K562 (cell line): ENCODE data around the gene RDM1. TPM values are rescaled to one million over a fixed set of nuclear protein-coding genes. Genes with fewer than 3 reads are reported as not detected.
A peak's percentile ranks its signal among the peaks of the same experiment; 100 is the strongest.

Experiments used
- ATAC-seq: fragments of 200-7000 bp; cut with Tn5 transposase; 3 replicates; pipeline ENCODE4 v1.9.1; 2020; ENCODE audit warnings: moderate library complexity
- Bru-seq: library from RNA; stranded (reverse); fragments of 400-500 nt; gene quantifications from one replicate; lab custom pipeline; 2021; lab: Mats Ljungman, UMichigan
- BruChase-seq, 2 experiments: library from RNA; stranded (reverse); fragments of 400-500 nt; gene quantifications; one replicate each; lab custom pipeline; 2021; lab: Mats Ljungman, UMichigan
- BruUV-seq: library from RNA; stranded (reverse); fragments of 400-500 nt; replicated peaks from 2 replicates; lab custom pipeline; 2021; lab: Mats Ljungman, UMichigan
- CTCF ChIA-PET: fragments of 300-600 bp; formaldehyde crosslinking; extraction: SDS; loops from one replicate; lab custom pipeline; 2021; ENCODE audit warnings: low intra/inter-chr PET ratio; lab: Yijun Ruan, JAX
- POLR2A ChIA-PET: fragments of 300-600, 350-650 bp; sonication (Branson Sonifier 250); formaldehyde crosslinking; extraction: SDS; loops from one replicate; lab custom pipeline; 2021; ENCODE audit warnings: antibody characterized with exemption, inconsistent platforms; lab: Yijun Ruan, JAX
- DNase-seq, 4 experiments: peaks; one replicate each; pipeline versions ENCODE4 v3.0.0 to v3.0.0-alpha.2; 2011 to 2018; ENCODE audit warnings: low spot score in 3 of 4, mixed read lengths in 3 of 4; ENCODE audit errors: extremely low read depth in 1 of 4
- FAIRE-seq: peaks from 2 replicates; lab custom pipeline; 2011; peaks lifted over from hg19 to GRCh38; lab: Jason Lieb, UNC
- H2AFZ ChIP-seq: 2 replicates; pipeline ENCODE4 v1.6.0; 2011; ENCODE audit warnings: low read depth, low read length, control low read depth, inconsistent platforms
- H3K27ac ChIP-seq: fragments of 200-600 bp; 3 replicates; pipeline ENCODE4 v1.8.0; 2011; ENCODE audit warnings: low read depth, mild to moderate bottlenecking, control low read depth, inconsistent platforms, low read length, moderate library complexity, mixed read lengths; ENCODE audit errors: extremely low read depth
- H3K27me3 ChIP-seq, 2 experiments: fragments of 300-600 bp in 1 of 2; 2 replicates in 1 of 2; 3 replicates in 1 of 2; pipeline versions ENCODE4 v1.6.0 to v1.8.0; 2011; ENCODE audit warnings: inconsistent platforms in 2 of 2, low read length in 2 of 2, mild to moderate bottlenecking in 1 of 2, mixed read lengths in 1 of 2, moderate library complexity in 1 of 2; ENCODE audit not compliant: control insufficient read depth in 2 of 2, insufficient read depth in 2 of 2
- H3K36me3 ChIP-seq: fragments of 300-600 bp; 3 replicates; pipeline ENCODE4 v1.8.0; 2011; ENCODE audit warnings: mild to moderate bottlenecking, low read length, inconsistent platforms; ENCODE audit not compliant: control insufficient read depth, insufficient read depth
- H3K4me1 ChIP-seq, 2 experiments: fragments of 200-600 bp in 1 of 2; replicated peaks in 1 of 2; 2 replicates in 1 of 2; 3 replicates in 1 of 2; pipeline versions ENCODE4 v1.5.1 to v1.8.0; 2011; ENCODE audit warnings: inconsistent platforms in 2 of 2, low read length in 2 of 2, mild to moderate bottlenecking in 1 of 2, mixed read lengths in 1 of 2, moderate library complexity in 1 of 2; ENCODE audit not compliant: control insufficient read depth in 2 of 2, insufficient read depth in 2 of 2
- H3K4me2 ChIP-seq: 2 replicates; pipeline ENCODE4 v1.6.1; 2011; ENCODE audit warnings: low read length, control low read depth, inconsistent platforms, mixed read lengths; ENCODE audit not compliant: insufficient read depth
- H3K4me3 ChIP-seq: fragments of 200-600 bp; sonication (generic), shearing (Covaris generic); 2 replicates; pipeline ENCODE4 v1.5.1; 2016; ENCODE audit warnings: control low read depth, inconsistent platforms
- H3K79me2 ChIP-seq: fragments of 200-600 bp; 3 replicates; pipeline ENCODE4 v1.8.0; 2011; ENCODE audit warnings: low read length, inconsistent platforms; ENCODE audit not compliant: control insufficient read depth, insufficient read depth
- H3K9ac ChIP-seq, 2 experiments: 2 replicates each; pipeline versions ENCODE4 v1.6.0 to v1.6.1; 2011; ENCODE audit warnings: low read depth in 2 of 2, low read length in 2 of 2, control low read depth in 1 of 2, inconsistent platforms in 1 of 2, mild to moderate bottlenecking in 1 of 2, mixed read lengths in 1 of 2; ENCODE audit not compliant: insufficient read depth in 1 of 2
- H3K9me1 ChIP-seq: one replicate; pipeline ENCODE4 v1.6.0; 2011; ENCODE audit warnings: inconsistent platforms, mild to moderate bottlenecking, low read length, moderate library complexity; ENCODE audit not compliant: control insufficient read depth, insufficient read depth
- H3K9me3 ChIP-seq: replicated peaks from 2 replicates; pipeline ENCODE4 v1.5.1; 2011; ENCODE audit warnings: low read depth, low read length, inconsistent platforms; ENCODE audit not compliant: control insufficient read depth, insufficient read depth
- H4K20me1 ChIP-seq: replicated peaks from 2 replicates; pipeline ENCODE4 v1.6.1; 2011; ENCODE audit warnings: low read length, inconsistent platforms, mixed read lengths; ENCODE audit not compliant: control insufficient read depth, insufficient read depth
- CC2D1A ChIP-seq: fragments of 450-650 bp; IDR thresholded peaks from 2 replicates; pipeline ENCODE4 v1.6.1; 2017; ENCODE audit warnings: mild to moderate bottlenecking
- EP300 ChIP-seq: IDR thresholded peaks from 2 replicates; pipeline ENCODE4 v1.6.1; 2012; ENCODE audit warnings: low read length, improper control_type of control experiment
- ESRRA ChIP-seq: fragments of 450-650 bp; IDR thresholded peaks from 2 replicates; pipeline ENCODE4 v1.6.1; 2014; ENCODE audit warnings: low read depth, mild to moderate bottlenecking, moderate library complexity, borderline replicate concordance
- MEF2A ChIP-seq: IDR thresholded peaks from 2 replicates; pipeline ENCODE4 v1.6.1; 2011; ENCODE audit warnings: low read depth, mild to moderate bottlenecking, low read length, moderate library complexity; ENCODE audit not compliant: control insufficient read depth
- NR2C2 ChIP-seq, 2 experiments: fragments of 200-800 bp in 1 of 2; sonication (Bioruptor generic) in 1 of 2; sonication (generic) in 1 of 2; formaldehyde crosslinking in 1 of 2; IDR thresholded peaks; 2 replicates each; pipeline versions ENCODE4 v1.6.1 to v1.8.0; 2016 to 2022; ENCODE audit warnings: mild to moderate bottlenecking in 1 of 2, missing compliant biosample characterization in 1 of 2, missing genetic modification characterization in 1 of 2, missing genetic modification reagents in 1 of 2
- NRF1 ChIP-seq, 2 experiments: fragments of 450-650 bp; IDR thresholded peaks in 1 of 2; conservative IDR thresholded peaks in 1 of 2; 2 replicates each; pipeline ENCODE4 v1.6.1; 2014; ENCODE audit warnings: mild to moderate bottlenecking in 2 of 2
- POLR2A ChIP-seq: fragments of 450-650 bp; conservative IDR thresholded peaks from 2 replicates; pipeline ENCODE4 v1.6.1; 2016
- POLR2H ChIP-seq: IDR thresholded peaks from 2 replicates; pipeline ENCODE4 v1.6.1; 2016; ENCODE audit warnings: missing genetic modification characterization, low read depth, mild to moderate bottlenecking, control low read depth, missing compliant biosample characterization, moderate library complexity
- RCOR1 ChIP-seq, 2 experiments: IDR thresholded peaks; 2 replicates each; pipeline ENCODE4 v1.6.1; 2012; ENCODE audit warnings: low read depth in 2 of 2, low read length in 2 of 2, borderline replicate concordance in 1 of 2, improper control_type of control experiment in 1 of 2
- ZNF140 ChIP-seq: fragments of 250-450 bp; sonication (Bioruptor Pico); IDR thresholded peaks from 2 replicates; pipeline ENCODE4 v1.8.0; 2021; ENCODE audit warnings: moderate library complexity, mild to moderate bottlenecking, inconsistent platforms
- ZNF165 ChIP-seq: fragments of 250-450 bp; sonication (Bioruptor Pico); IDR thresholded peaks from 2 replicates; pipeline ENCODE4 v1.4.0; 2020; ENCODE audit warnings: borderline replicate concordance
- WGBS: fragments of 100-300 bp; shearing (Covaris generic); methylation state at CpG from one replicate; pipeline ENCODE4 v1.1.6; 2016; ENCODE audit warnings: low coverage, mixed read lengths; ENCODE audit not compliant: insufficient coverage; ENCODE audit errors: missing lambda C conversion rate; 5-methylcytosine and 5-hydroxymethylcytosine counted together
- in situ Hi-C: fragments of 300-500 bp; cut with MboI; formaldehyde crosslinking; loops from 4 replicates; pipeline ENCODE4 v1.15.0; 2018; ENCODE audit warnings: inconsistent platforms, mixed read lengths
- intact Hi-C: fragments of 100-400 bp; cut with micrococcal nuclease; formaldehyde crosslinking; loops from 2 replicates; pipeline ENCODE4 v1.14.2; 2022
- long read RNA-seq, 3 experiments: library from polyadenylated mRNA in 2 of 3; library from RNA in 1 of 3; unstranded in 2 of 3; stranded (forward) in 1 of 3; transcript quantifications; one replicate each; pipeline ENCODE4 v2.0.0, GENCODE V29; 2019 to 2022
- polyA minus RNA-seq, 3 experiments: library from RNA; depleted of rRNA, polyadenylated mRNA; stranded (reverse); fragments of >200 nt; gene quantifications; 2 replicates each; pipeline ENCODE4 v1.2.3, GENCODE V29; 2011
- polyA plus RNA-seq, 8 experiments: library from polyadenylated mRNA; depleted of rRNA in 4 of 8; stranded (reverse) in 5 of 8; unstranded in 3 of 8; fragments of >200 nt; fragmentation: Nextera tagmentation in 2 of 8; fragmentation: Illumina TruSeq in 1 of 8; extraction: Ambion mirVana in 2 of 8; extraction: Trizol in 1 of 8; gene quantifications; 2 replicates each; pipeline versions ENCODE4 v1.2.1 to v1.2.3, GENCODE V29; 2011 to 2014; ENCODE audit warnings: inconsistent platforms in 1 of 8, missing spikeins in 1 of 8
- total RNA-seq, 7 experiments: library from RNA; depleted of rRNA in 6 of 7; stranded (reverse); fragments of >200 nt in 6 of 7; fragmentation: Illumina TruSeq in 2 of 7; extraction: Trizol in 2 of 7; gene quantifications; 2 replicates each; pipeline versions ENCODE4 v1.2.1 to v1.2.3, GENCODE V29; 2011 to 2021; ENCODE audit warnings: low replicate concordance in 1 of 7
- TF ChIP-seq, protein P1 (sequence below): fragments of 250-450 bp; sonication (Bioruptor Pico); IDR thresholded peaks from 2 replicates; pipeline ENCODE4 v1.9.0; 2021; ENCODE audit warnings: mild to moderate bottlenecking, inconsistent platforms

The RDM1 gene, protein sequence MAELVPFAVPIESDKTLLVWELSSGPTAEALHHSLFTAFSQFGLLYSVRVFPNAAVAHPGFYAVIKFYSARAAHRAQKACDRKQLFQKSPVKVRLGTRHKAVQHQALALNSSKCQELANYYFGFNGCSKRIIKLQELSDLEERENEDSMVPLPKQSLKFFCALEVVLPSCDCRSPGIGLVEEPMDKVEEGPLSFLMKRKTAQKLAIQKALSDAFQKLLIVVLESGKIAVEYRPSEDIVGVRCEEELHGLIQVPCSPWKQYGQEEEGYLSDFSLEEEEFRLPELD
- 9.4 and 10.6 TPM in 2 replicates for total RNA-seq (2011; cell fraction: chromatin; rRNA removed; ENCODE audit: low replicate concordance)
- 5.8 and 9.9 TPM in 2 replicates for total RNA-seq (2011; cell fraction: nucleolus; rRNA removed)
- 9.5 and 10.0 TPM in 2 replicates for total RNA-seq (2011; cell fraction: nucleoplasm; rRNA removed)
- 2.5 and 3.9 TPM in 2 replicates for total RNA-seq (2014; rRNA removed)
- total RNA-seq (2014; rRNA removed; fragmentation: Illumina TruSeq; extraction: Trizol), result 4.8 and 5.6 TPM in 2 replicates
- 2.9 and 3.0 TPM in 2 replicates for total RNA-seq (2015; rRNA removed; fragmentation: Illumina TruSeq; extraction: Trizol)
- 5.0 and 5.7 TPM in 2 replicates for total RNA-seq (2021)
- 8.3 and 9.6 TPM in 2 replicates for polyA plus RNA-seq (2011; rRNA removed)
- polyA plus RNA-seq (2011; cell fraction: cytosol; rRNA removed), result 5.7 and 6.5 TPM in 2 replicates
- polyA plus RNA-seq (2011; cell fraction: nucleus; rRNA removed), result 19.5 and 20.6 TPM in 2 replicates
- polyA plus RNA-seq (2012), result 7.0 and 12.5 TPM in 2 replicates
- polyA plus RNA-seq (2014; fragmentation: Illumina TruSeq; extraction: Trizol), result 5.4 and 7.0 TPM in 2 replicates
- 10 to 100 TPM in 1 of 2 experiments, 1 to 10 TPM in 1; 8.5 to 11.2 TPM for polyA plus RNA-seq (2014; fragmentation: Nextera tagmentation; extraction: Ambion mirVana)
- 6.1 and 6.5 TPM in 2 replicates for polyA plus RNA-seq (2014; rRNA removed)
- polyA minus RNA-seq (2011; rRNA and poly(A)+ RNA removed), result 4.0 TPM in 2 replicates
- polyA minus RNA-seq (2011; cell fraction: cytosol; rRNA and poly(A)+ RNA removed), result 2.5 and 3.3 TPM in 2 replicates
- polyA minus RNA-seq (2011; cell fraction: nucleus; rRNA and poly(A)+ RNA removed), result 3.3 and 3.9 TPM in 2 replicates
- percentile 53 among the genes with signal in this experiment for Bru-seq, nascent RNA
- BruChase-seq, experiment 1, labeled RNA remaining after a 2-hour chase, result percentile 49 among the genes with signal in this experiment
- BruChase-seq, experiment 2, labeled RNA remaining after a 6-hour chase, result percentile 47 among the genes with signal in this experiment
- long read RNA-seq, experiment 1, partial matches to known transcripts, result 2 of 4 reads
- long read RNA-seq, experiment 1, other reads (novel, unspliced or antisense), result 0 of 4 reads
- long read RNA-seq, experiment 2, partial matches to known transcripts, result 0 of 2 reads
- long read RNA-seq, experiment 2, other reads (novel, unspliced or antisense), result 0 of 2 reads
- long read RNA-seq, experiment 3, partial matches to known transcripts, result 0 of 1 reads
- long read RNA-seq, experiment 3, other reads (novel, unspliced or antisense), result 0 of 1 reads

- Histone ChIP-seq H3K9ac (peak within 1 kb of the TSS; percentile 67 to 83), H3K4me1 (peaks cover 4 to 13% of the 10 kb centered on the region in 2 experiments), H3K4me2 (peak within 1 kb of the TSS; percentile 85), H3K4me3 (peak within 1 kb of the TSS; percentile 48), H3K9me3 (no peaks in the 10 kb centered on the region), H3K36me3 (no peaks in the 10 kb centered on the region), H2AFZ (peak within 1 kb of the TSS; percentile 92), H3K27me3 (no peaks in the 10 kb centered on the region), H3K79me2 (no peaks in the 10 kb centered on the region), H4K20me1 (no peaks in the 10 kb centered on the region), H3K9me1 (no peaks in the 10 kb centered on the region), H3K27ac (peak within 1 kb of the TSS; percentile 70)
- no TSS peak for BruUV-seq
- in situ Hi-C loops, result no loop called here
- POLR2A ChIA-PET, result interaction anchor here (0.8 to 2.5 kb wide), 10 partner anchors 9 to 552 kb away, joined by 3 to 22 read pairs (median 4); partner anchors contain the start of gene LYZL6
- DNase-seq, result peak; percentile 95 to 98 (median 98)
- no peak for FAIRE-seq
- peak; percentile 99 for ATAC-seq
- CTCF ChIA-PET, result no interaction called here
- intact Hi-C loops, result no loop called here
- under 1% methylated on average over 31 of the region's 35 CpGs for WGBS
- TF ChIP-seq ZNF165 (CRISPR knock-in tag), result no peak
- peak; percentile 52; the same call in 1 of the 2 replicates for TF ChIP-seq ESRRA
- peak; percentile 71; the same call in 1 of the 2 replicates for TF ChIP-seq MEF2A
- TF ChIP-seq POLR2A, result peak; percentile 79
- TF ChIP-seq ZNF140 (CRISPR knock-in tag), result no peak
- 0 out of 2 replicates have a peak, but pooled peaks have one; percentile 39 for TF ChIP-seq CC2D1A
- TF ChIP-seq NR2C2 (CRISPR knock-in tag; IDR thresholded peaks at IDR 0.05), result 0 out of 2 replicates have a peak, but pooled peaks have one; percentile 25
- TF ChIP-seq NR2C2 (tag; IDR thresholded peaks at IDR 0.05), result 0 out of 2 replicates have a peak, but pooled peaks have one; percentile 34
- peak; percentile 98 to 99 for TF ChIP-seq NRF1 (conservative IDR thresholded peaks at IDR 0.05 in 1 of 2, IDR thresholded peaks at IDR 0.05 in 1 of 2)
- TF ChIP-seq RCOR1 (IDR thresholded peaks at IDR 0.05; ENCODE audit: borderline replicate concordance in 1 of 2, low read depth in 2 of 2, low read length in 2 of 2), result peak in 1 of 2 experiments; percentile 49; a peak in 1 of 4 replicates
- peak; percentile 29 for TF ChIP-seq EP300
- TF ChIP-seq POLR2H, result peak; percentile 77
- TF ChIP-seq, protein P1, sequence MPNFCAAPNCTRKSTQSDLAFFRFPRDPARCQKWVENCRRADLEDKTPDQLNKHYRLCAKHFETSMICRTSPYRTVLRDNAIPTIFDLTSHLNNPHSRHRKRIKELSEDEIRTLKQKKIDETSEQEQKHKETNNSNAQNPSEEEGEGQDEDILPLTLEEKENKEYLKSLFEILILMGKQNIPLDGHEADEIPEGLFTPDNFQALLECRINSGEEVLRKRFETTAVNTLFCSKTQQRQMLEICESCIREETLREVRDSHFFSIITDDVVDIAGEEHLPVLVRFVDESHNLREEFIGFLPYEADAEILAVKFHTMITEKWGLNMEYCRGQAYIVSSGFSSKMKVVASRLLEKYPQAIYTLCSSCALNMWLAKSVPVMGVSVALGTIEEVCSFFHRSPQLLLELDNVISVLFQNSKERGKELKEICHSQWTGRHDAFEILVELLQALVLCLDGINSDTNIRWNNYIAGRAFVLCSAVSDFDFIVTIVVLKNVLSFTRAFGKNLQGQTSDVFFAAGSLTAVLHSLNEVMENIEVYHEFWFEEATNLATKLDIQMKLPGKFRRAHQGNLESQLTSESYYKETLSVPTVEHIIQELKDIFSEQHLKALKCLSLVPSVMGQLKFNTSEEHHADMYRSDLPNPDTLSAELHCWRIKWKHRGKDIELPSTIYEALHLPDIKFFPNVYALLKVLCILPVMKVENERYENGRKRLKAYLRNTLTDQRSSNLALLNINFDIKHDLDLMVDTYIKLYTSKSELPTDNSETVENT (CRISPR knock-in tag), result peak; percentile 49; the same call in 1 of the 2 replicates
Measured at GRCh38 chr17:35930211-35931065, at the start of gene RDM1. TSS of gene RDM1 (minus strand) at chr17:35930773. CDS start at chr17:35930727, 46 bp downstream.
